HG03095 (cell line): ENCODE data around the gene COBLL1.

Source experiments
- ATAC-seq: cut with Tn5 transposase; IDR thresholded peaks from one replicate; pipeline ENCODE4 v1.9.1; 2021; ENCODE audit warnings: moderate library complexity; ENCODE audit not compliant: unreplicated experiment

Gene COBLL1

GRCh38 chr2:164761737-164762460 lies 79.7 kb downstream of the COBLL1 start:
- peak; percentile 14 for ATAC-seq

GRCh38 chr2:164761201-164761600 lies 80.4 kb downstream of the COBLL1 start:
- ATAC-seq, result peak; percentile 100

GRCh38 chr2:164760179-164760578 lies 81.4 kb downstream of the COBLL1 start:
- no peak for ATAC-seq

GRCh38 chr2:164757934-164758695 lies 83.5 kb downstream of the COBLL1 start:
- no peak for ATAC-seq

GRCh38 chr2:164756773-164757172 lies 84.8 kb downstream of the COBLL1 start:
- ATAC-seq, result no peak

GRCh38 chr2:164755952-164756351 lies 85.7 kb downstream of the COBLL1 start:
- no peak for ATAC-seq

GRCh38 chr2:164754157-164755093 lies 87.2 kb downstream of the COBLL1 start:
- ATAC-seq, result no peak

- ATAC-seq, result no peak
These were observed 88.7 kb downstream of the COBLL1 start for GRCh38 chr2:164752956-164753355.

GRCh38 chr2:164747783-164748433 lies 93.7 kb downstream of the COBLL1 start:
- ATAC-seq, result no peak

- no peak for ATAC-seq
These were observed 94.5 kb downstream of the COBLL1 start for GRCh38 chr2:164747140-164747539.

- ATAC-seq, result no peak
These were observed 94.9 kb downstream of the COBLL1 start for GRCh38 chr2:164746713-164747112.

- no peak for ATAC-seq
These were observed 96.4 kb downstream of the COBLL1 start for GRCh38 chr2:164745012-164745797.

GRCh38 chr2:164742738-164743317 lies 98.8 kb downstream of the COBLL1 start:
- ATAC-seq, result no peak

- ATAC-seq, result no peak
These were observed 101.7 kb downstream of the COBLL1 start for GRCh38 chr2:164739966-164740365.

GRCh38 chr2:164737612-164738081 lies 104.0 kb downstream of the COBLL1 start:
- ATAC-seq, result peak; percentile 72

GRCh38 chr2:164735309-164735919 lies 106.2 kb downstream of the COBLL1 start:
- no peak for ATAC-seq

GRCh38 chr2:164734196-164734595 lies 107.4 kb downstream of the COBLL1 start:
- no peak for ATAC-seq

GRCh38 chr2:164725542-164725941 lies 116.1 kb downstream of the COBLL1 start:
- ATAC-seq, result no peak
